ENCODE data around the gene SLC25A33.

SLC25A33 gene

DNA sequence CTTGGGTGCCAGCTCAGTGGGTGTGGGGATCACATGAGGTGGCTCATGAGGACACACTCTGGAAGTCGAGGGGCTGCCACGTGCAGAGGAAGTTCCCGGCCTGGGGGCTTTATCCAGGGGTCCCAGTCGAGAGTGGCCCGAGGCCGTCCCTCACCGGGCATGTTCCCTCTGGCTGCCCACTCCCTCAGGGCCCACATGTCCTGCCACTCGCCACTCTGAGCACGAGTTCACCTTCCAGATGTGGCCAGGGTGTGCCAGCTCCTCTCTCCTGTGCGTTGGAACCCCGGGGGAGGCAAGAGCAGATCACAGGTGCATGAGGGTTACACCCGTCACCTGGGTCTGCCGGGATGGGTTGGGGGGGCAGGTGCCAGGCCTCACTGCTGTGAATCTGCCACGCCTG lies 64.0 kb downstream of the SLC25A33 start:
- DNase-seq (ENCODE audit: insufficient read length, low spot score) (no peak), FAIRE-seq (no peak)
- TF ChIP-seq, protein P1, sequence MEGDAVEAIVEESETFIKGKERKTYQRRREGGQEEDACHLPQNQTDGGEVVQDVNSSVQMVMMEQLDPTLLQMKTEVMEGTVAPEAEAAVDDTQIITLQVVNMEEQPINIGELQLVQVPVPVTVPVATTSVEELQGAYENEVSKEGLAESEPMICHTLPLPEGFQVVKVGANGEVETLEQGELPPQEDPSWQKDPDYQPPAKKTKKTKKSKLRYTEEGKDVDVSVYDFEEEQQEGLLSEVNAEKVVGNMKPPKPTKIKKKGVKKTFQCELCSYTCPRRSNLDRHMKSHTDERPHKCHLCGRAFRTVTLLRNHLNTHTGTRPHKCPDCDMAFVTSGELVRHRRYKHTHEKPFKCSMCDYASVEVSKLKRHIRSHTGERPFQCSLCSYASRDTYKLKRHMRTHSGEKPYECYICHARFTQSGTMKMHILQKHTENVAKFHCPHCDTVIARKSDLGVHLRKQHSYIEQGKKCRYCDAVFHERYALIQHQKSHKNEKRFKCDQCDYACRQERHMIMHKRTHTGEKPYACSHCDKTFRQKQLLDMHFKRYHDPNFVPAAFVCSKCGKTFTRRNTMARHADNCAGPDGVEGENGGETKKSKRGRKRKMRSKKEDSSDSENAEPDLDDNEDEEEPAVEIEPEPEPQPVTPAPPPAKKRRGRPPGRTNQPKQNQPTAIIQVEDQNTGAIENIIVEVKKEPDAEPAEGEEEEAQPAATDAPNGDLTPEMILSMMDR (IDR thresholded peaks at IDR 0.05; ENCODE audit: insufficient read depth, missing control alignments), result no peak

DNA sequence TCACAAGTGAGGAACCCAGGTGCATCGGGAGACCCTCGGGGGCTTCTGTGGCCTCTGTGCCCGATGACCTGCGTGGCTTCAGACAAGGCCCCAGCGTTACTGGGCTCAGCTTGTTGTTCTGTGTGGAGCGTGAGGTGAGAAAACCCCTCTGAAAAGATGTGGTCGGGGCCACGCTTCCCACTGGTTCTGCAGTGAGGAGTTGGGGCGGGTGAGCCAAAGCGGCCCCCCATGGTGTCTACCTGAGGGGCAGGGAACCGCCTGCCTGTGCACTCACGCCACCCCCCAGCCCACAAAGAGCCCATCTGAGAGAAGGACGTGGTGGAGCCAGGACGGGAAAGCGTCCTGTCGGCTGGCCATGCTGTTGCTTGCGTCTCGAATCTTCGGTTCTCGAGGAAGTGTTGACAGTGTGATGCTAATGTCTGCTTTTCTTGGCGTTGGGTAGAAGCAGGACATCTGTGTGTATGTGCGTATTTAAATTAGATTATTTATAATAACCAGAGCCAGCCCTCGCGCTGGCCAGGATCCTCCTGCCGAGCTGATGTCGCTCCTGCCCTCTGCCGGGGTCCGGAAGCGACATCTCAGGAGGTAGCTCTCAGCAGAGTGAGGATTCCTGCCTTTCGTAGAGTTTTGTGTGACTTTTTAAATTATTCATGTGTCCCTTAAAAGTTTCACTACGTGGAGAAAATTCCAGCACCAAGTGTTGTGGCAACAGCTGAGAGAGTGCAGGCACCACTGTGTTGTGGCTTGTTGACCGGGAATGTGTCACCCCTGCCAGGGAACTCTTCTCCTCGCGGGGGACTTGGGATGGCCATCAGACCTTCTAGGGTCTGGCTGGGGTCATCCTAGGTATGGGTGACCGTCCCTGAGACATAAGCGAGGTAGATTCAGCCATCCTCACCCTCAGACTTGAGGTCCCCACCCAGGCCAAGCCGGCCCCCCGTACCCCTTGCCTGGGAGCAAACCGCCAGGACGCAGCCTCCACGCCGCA lies 64.8 kb downstream of the SLC25A33 start:
- DNase-seq (ENCODE audit: insufficient read length, low spot score) (no peak), FAIRE-seq (no peak)
- TF ChIP-seq, protein P1 (IDR thresholded peaks at IDR 0.05; ENCODE audit: insufficient read depth, missing control alignments), result no peak

DNA sequence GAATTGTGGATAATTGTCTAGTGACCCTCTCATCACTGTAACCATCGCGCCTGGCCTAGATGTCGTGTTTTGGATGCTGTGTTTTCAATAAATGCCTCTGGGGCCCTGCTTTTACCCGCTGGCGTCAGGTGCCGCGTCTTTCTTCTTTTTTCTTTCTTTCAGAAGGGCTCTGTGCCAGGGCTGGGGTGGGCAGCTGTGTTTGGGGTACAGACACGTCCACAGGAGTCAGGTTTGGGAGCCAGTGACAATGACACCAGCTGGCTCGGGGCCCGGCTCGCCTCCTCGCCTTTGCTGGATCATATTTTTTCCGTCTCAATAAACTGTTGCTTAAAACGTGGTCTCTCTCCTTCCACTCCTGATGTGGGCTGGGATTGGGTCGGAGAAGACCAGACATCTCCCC lies 65.6 kb downstream of the SLC25A33 start:
- TF ChIP-seq, protein P1 (IDR thresholded peaks at IDR 0.05; ENCODE audit: insufficient read depth, missing control alignments), result no peak
- no peak for FAIRE-seq
- DNase-seq (ENCODE audit: insufficient read length, low spot score), result no peak

DNA sequence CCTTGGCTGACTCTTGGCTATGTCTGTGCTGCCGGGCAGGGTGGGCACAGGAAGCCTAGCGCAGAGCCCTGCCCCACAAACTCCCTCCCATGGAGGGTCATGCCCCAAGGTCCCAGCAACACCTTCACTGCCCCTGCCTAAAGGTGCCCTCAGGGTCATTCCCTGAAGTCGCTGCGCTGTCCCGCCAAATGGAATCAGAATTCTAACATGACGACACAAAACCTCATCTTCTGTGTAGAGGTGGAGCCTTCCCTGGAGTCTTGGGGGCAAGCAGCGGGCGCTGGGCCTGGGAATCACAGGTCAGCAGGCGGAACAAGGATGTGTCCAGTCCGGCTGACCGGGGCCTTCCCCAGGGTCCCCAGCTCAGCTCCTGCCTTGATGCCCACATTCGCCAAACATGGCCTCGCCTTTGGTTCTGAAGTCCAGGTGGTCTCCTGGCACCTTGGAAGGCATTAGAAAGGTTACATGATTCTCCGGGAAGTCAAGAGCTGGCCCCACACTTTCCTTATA lies 66.7 kb downstream of the SLC25A33 start:
- TF ChIP-seq, protein P1 (IDR thresholded peaks at IDR 0.05; ENCODE audit: insufficient read depth, missing control alignments), result no peak
- no peak for FAIRE-seq

DNA sequence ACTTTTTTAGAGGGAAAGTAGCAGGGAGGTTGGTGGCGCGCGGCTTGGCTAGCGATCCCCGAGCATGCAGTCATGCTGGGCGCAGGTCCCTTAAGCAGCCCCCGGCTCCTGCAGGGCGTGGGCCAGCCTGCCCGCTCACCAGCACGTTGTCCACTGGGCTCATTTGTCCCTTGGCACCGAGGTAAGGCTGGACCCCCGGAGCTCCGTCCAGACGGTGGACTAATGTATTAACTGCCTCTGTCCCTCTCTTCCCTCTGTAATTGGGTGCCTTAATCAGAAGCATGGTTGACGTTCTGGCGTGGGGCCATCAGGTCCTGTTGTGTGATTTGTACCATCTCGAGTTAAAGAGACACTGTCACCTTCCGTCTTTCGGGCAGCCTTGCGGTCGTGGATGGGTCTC lies 67.2 kb downstream of the SLC25A33 start:
- FAIRE-seq (no peak), DNase-seq (ENCODE audit: insufficient read length, low spot score) (no peak)
- TF ChIP-seq, protein P1 (IDR thresholded peaks at IDR 0.05; ENCODE audit: insufficient read depth, missing control alignments), result no peak

More for the DNA sequence above, 66.7 kb downstream of the SLC25A33 start:
- no peak for DNase-seq (ENCODE audit: insufficient read length, low spot score)

DNA sequence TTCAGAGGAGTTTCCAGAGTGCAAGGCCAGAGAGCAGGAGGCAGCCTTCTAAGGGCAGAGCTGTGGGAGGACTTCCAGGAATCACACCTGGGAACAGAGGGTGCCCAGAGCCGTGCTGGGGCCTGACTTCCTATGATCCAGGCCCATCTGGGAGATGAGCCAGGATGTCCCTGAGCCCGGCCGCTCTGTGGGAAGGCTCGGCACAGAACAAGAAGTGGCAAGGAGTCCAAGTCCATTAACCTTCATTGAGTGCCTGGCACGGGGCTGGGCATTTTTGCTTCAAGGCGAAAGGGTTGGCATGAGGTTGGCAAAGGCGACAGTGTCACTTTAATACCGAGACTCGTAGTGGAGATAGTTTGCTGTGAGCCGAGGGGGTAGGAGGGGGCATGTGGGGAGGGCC lies 67.7 kb downstream of the SLC25A33 start:
- FAIRE-seq (no peak), DNase-seq (ENCODE audit: insufficient read length, low spot score) (no peak)
- TF ChIP-seq, protein P1 (IDR thresholded peaks at IDR 0.05; ENCODE audit: insufficient read depth, missing control alignments), result no peak

DNA sequence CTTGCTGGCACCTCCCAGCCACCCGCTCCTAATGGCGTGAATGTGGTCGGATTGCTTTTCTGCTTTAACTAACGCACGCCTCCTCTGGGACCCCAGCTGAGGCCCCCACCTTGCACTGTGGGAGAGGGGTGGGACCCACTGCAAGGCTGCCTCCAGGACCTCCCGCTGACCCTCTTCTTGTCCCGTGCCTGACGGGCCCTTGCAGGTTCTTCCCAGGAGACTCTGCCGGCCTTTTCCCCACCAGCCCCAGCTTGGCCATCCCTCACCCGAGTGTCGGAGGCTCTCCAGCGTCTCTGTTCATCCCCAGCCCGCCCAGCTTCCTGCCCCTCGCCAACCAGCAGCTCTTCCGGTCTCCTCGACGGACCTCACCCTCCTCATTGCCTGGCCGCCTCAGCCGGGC lies 68.1 kb downstream of the SLC25A33 start:
- no peak for FAIRE-seq
- TF ChIP-seq, protein P1 (IDR thresholded peaks at IDR 0.05; ENCODE audit: insufficient read depth, missing control alignments), result no peak

More for the DNA sequence above, 68.1 kb downstream of the SLC25A33 start:
- DNase-seq (ENCODE audit: insufficient read length, low spot score), result no peak

Data from D721Med (cell line).